H1 (cell line): ENCODE measurements around the gene DISC1. TPM values are rescaled to one million over a fixed set of nuclear protein-coding genes. Genes with fewer than 3 reads are reported as not detected.

Experiments
- ASH2L ChIP-seq: fragments of 200-600, 300-600 bp; sonication (generic); IDR thresholded peaks from one replicate; pipeline ENCODE4 v1.7.1; 2017; ENCODE audit warnings: low read length
- KDM5A ChIP-seq: fragments of 200-600 bp; IDR thresholded peaks from 2 replicates; pipeline ENCODE4 v1.7.1; 2012; ENCODE audit warnings: mild to moderate bottlenecking, low read length, inconsistent platforms, mixed read lengths
- polyA plus RNA-seq, 7 experiments: library from polyadenylated mRNA; depleted of rRNA in 3 of 7; stranded (reverse) in 5 of 7; unstranded in 2 of 7; fragments of >200 nt in 5 of 7; fragments of 200-250 nt in 2 of 7; gene quantifications; 1 replicate in 5 of 7; 2 replicates in 1 of 7; 4 replicates in 1 of 7; pipeline versions ENCODE4 v1.2.1 to v1.2.3, GENCODE V29; 2011 to 2013; ENCODE audit warnings: missing spikeins in 2 of 7, mixed read lengths in 2 of 7
- total RNA-seq: library from RNA; stranded (reverse); fragmentation: NEBNext Ultra II Directional; extraction: Animal tissue kit (Norgen Biotek cat#: 25700); gene quantifications from 2 replicates; pipeline ENCODE4 v1.2.1, GENCODE V29; 2021

The DISC1 gene
- total and polyA plus RNA-seq, 2 of the 8 experiments (the other 6 are each of a cell fraction or from before 2014, with no cell fraction given) = 1.1 to 3.5 TPM

DNA sequence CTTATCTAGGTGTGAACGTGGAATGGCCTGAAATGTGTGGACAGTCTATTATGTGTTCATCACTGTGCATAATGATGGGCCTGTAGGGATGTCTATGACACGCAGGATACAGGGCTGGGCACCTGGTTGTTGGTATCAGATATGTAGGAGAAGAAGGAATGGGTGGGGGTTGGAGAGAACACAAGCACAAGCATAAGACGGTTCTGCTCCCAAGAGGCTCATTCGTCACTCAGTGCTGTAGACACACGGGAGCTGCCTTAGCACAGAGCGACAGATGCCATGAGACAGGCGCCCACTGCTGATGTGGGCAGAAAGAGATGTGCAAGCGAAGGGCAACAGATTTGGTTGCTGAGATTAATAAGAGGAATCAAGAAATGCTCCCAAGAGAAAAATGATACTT lies 256.2 kb downstream of the DISC1 start (continued):
- no peak for TF ChIP-seq KDM5A
- TF ChIP-seq ASH2L = no peak
